IMR-90 (cell line): ENCODE data around the gene RAD51B. TPM values are rescaled to one million over a fixed set of nuclear protein-coding genes. Genes with fewer than 3 reads are reported as not detected.
A peak's percentile ranks its signal among the peaks of the same experiment; 100 is the strongest.

Experiments used
- ATAC-seq: fragments of 200-7000 bp; cut with Tn5 transposase; 2 replicates; pipeline ENCODE4 v1.9.1; 2020; ENCODE audit warnings: low read depth, mild to moderate bottlenecking, moderate library complexity
- BruUV-seq: library from RNA; stranded (reverse); fragments of 400-500 nt; replicated peaks from 2 replicates; lab custom pipeline; 2021; lab: Mats Ljungman, UMichigan
- CTCF ChIA-PET: fragments of 300-600 bp; formaldehyde crosslinking; extraction: SDS; loops from one replicate; lab custom pipeline; 2021; ENCODE audit warnings: antibody characterized with exemption; lab: Yijun Ruan, JAX
- POLR2A ChIA-PET: fragments of 300-600 bp; sonication (Branson Sonifier 250); formaldehyde crosslinking; loops from one replicate; lab custom pipeline; 2022; ENCODE audit warnings: antibody characterized with exemption; ENCODE audit not compliant: unreplicated experiment; lab: Charles Lee
- DNase-seq: peaks from one replicate; pipeline ENCODE4 v3.0.0; 2013
- H2AFZ ChIP-seq: replicated peaks from 2 replicates; pipeline ENCODE3; 2013; ENCODE audit warnings: low read length, mild to moderate bottlenecking; ENCODE audit not compliant: poor library complexity
- H2AK5ac ChIP-seq: 2 replicates; pipeline ENCODE4 v1.6.1; 2013; ENCODE audit warnings: low read depth, low read length, inconsistent platforms
- H2AK9ac ChIP-seq: replicated peaks from 2 replicates; pipeline ENCODE3; 2013; ENCODE audit warnings: mild to moderate bottlenecking, low read depth, low read length, moderate library complexity; ENCODE audit not compliant: poor library complexity
- H2BK120ac ChIP-seq: 2 replicates; pipeline ENCODE4 v1.6.1; 2013; ENCODE audit warnings: low read depth, low read length, inconsistent platforms
- H2BK15ac ChIP-seq: 3 replicates; pipeline ENCODE4 v1.6.1; 2013; ENCODE audit warnings: low read depth, low read length, inconsistent platforms
- H2BK20ac ChIP-seq: 2 replicates; pipeline ENCODE4 v1.6.1; 2013; ENCODE audit warnings: low read depth, mild to moderate bottlenecking, inconsistent platforms, low read length, moderate library complexity
- H2BK5ac ChIP-seq: 2 replicates; pipeline ENCODE4 v1.6.1; 2013; ENCODE audit warnings: mild to moderate bottlenecking, low read depth, low read length, inconsistent platforms; ENCODE audit not compliant: poor library complexity, severe bottlenecking
- H3K14ac ChIP-seq: replicated peaks from 2 replicates; pipeline ENCODE4 v1.6.1; 2013; ENCODE audit warnings: low read depth, low read length, inconsistent platforms
- H3K18ac ChIP-seq: 2 replicates; pipeline ENCODE4 v1.6.1; 2013; ENCODE audit warnings: low read depth, low read length, control low read depth
- H3K23ac ChIP-seq: 2 replicates; pipeline ENCODE4 v1.6.1; 2013; ENCODE audit warnings: low read depth, low read length, inconsistent platforms
- H3K27ac ChIP-seq: 2 replicates; pipeline ENCODE4 v1.5.1; 2013; ENCODE audit warnings: mild to moderate bottlenecking, control low read depth, low read length; ENCODE audit not compliant: insufficient read depth
- H3K27me3 ChIP-seq: 2 replicates; pipeline ENCODE4 v1.6.1; 2013; ENCODE audit warnings: low read length; ENCODE audit not compliant: control insufficient read depth, insufficient read depth
- H3K36me3 ChIP-seq: 2 replicates; pipeline ENCODE4 v1.6.1; 2013; ENCODE audit warnings: low read length, mixed read lengths; ENCODE audit not compliant: control insufficient read depth, insufficient read depth
- H3K4ac ChIP-seq: 2 replicates; pipeline ENCODE4 v1.6.1; 2013; ENCODE audit warnings: low read depth, low read length, inconsistent platforms
- H3K4me1 ChIP-seq: 2 replicates; pipeline ENCODE4 v1.6.1; 2013; ENCODE audit warnings: low read length, mixed read lengths; ENCODE audit not compliant: control insufficient read depth, insufficient read depth
- H3K4me2 ChIP-seq: 2 replicates; pipeline ENCODE4 v1.6.1; 2013; ENCODE audit warnings: low read depth, mild to moderate bottlenecking, control low read depth, low read length, moderate library complexity
- H3K4me3 ChIP-seq: 2 replicates; pipeline ENCODE4 v1.5.1; 2013; ENCODE audit warnings: low read depth, mild to moderate bottlenecking, control low read depth, low read length, moderate library complexity; ENCODE audit not compliant: insufficient read depth
- H3K56ac ChIP-seq: 2 replicates; pipeline ENCODE4 v1.6.1; 2013; ENCODE audit warnings: low read length, inconsistent platforms; ENCODE audit not compliant: insufficient read depth; ENCODE audit errors: extremely low read depth
- H3K79me1 ChIP-seq, 2 experiments: 2 replicates each; pipeline ENCODE4 v1.6.1; 2013; ENCODE audit warnings: low read length in 2 of 2, inconsistent platforms in 1 of 2, low read depth in 1 of 2
- H3K9ac ChIP-seq: 2 replicates; pipeline ENCODE4 v1.6.1; 2013; ENCODE audit warnings: low read depth, low read length, control low read depth
- H3K9me1 ChIP-seq: 2 replicates; pipeline ENCODE4 v1.6.1; 2013; ENCODE audit warnings: low read length, inconsistent platforms; ENCODE audit not compliant: insufficient read depth
- H3K9me3 ChIP-seq: 2 replicates; pipeline ENCODE4 v1.6.1; 2013; ENCODE audit warnings: low read length; ENCODE audit not compliant: control insufficient read depth, insufficient read depth
- H4K20me1 ChIP-seq: 2 replicates; pipeline ENCODE4 v1.6.1; 2013; ENCODE audit warnings: low read length, inconsistent platforms; ENCODE audit not compliant: insufficient read depth
- H4K5ac ChIP-seq: 2 replicates; pipeline ENCODE4 v1.6.1; 2013; ENCODE audit warnings: mild to moderate bottlenecking, low read depth, low read length, control low read depth
- H4K8ac ChIP-seq, 2 experiments: 2 replicates each; pipeline ENCODE4 v1.6.1; 2013; ENCODE audit warnings: low read depth in 2 of 2, low read length in 2 of 2, control low read depth in 1 of 2, inconsistent platforms in 1 of 2
- H4K91ac ChIP-seq: 2 replicates; pipeline ENCODE4 v1.6.1; 2013; ENCODE audit warnings: low read depth, low read length, inconsistent platforms; ENCODE audit not compliant: insufficient read depth
- BHLHE40 ChIP-seq: fragments of 150-350 bp; IDR thresholded peaks from 2 replicates; pipeline ENCODE4 v1.6.1; 2016; ENCODE audit warnings: mild to moderate bottlenecking, low read depth, low read length
- CEBPB ChIP-seq: IDR thresholded peaks from 2 replicates; pipeline ENCODE4 v1.6.1; 2012; ENCODE audit warnings: low read depth, low read length, improper control_type of control experiment
- FOS ChIP-seq: fragments of 150-350 bp; IDR thresholded peaks from 2 replicates; pipeline ENCODE4 v1.6.1; 2016; ENCODE audit warnings: low read depth, low read length
- MAFK ChIP-seq: IDR thresholded peaks from 2 replicates; pipeline ENCODE4 v1.6.1; 2012; ENCODE audit warnings: low read depth, low read length, improper control_type of control experiment
- MAZ ChIP-seq: IDR thresholded peaks from 2 replicates; pipeline ENCODE4 v1.6.1; 2012; ENCODE audit warnings: low read depth, mild to moderate bottlenecking, low read length, improper control_type of control experiment, moderate library complexity, borderline replicate concordance
- MXI1 ChIP-seq: IDR thresholded peaks from 2 replicates; pipeline ENCODE4 v1.6.1; 2012; ENCODE audit warnings: low read depth, mild to moderate bottlenecking, low read length, moderate library complexity, borderline replicate concordance
- NFE2L2 ChIP-seq: fragments of 150-350 bp; IDR thresholded peaks from 2 replicates; pipeline ENCODE4 v1.6.1; 2016; ENCODE audit warnings: low read depth, mild to moderate bottlenecking, low read length
- POLR2A ChIP-seq: IDR thresholded peaks from 2 replicates; pipeline ENCODE4 v1.6.1; 2012; ENCODE audit warnings: mild to moderate bottlenecking, low read depth, low read length
- RAD21 ChIP-seq: IDR thresholded peaks from 2 replicates; pipeline ENCODE4 v1.6.1; 2012; ENCODE audit warnings: low read length, improper control_type of control experiment
- RCOR1 ChIP-seq: IDR thresholded peaks from 2 replicates; pipeline ENCODE4 v1.6.1; 2012; ENCODE audit warnings: mild to moderate bottlenecking, low read length, improper control_type of control experiment; ENCODE audit not compliant: insufficient replicate concordance
- WGBS, 2 experiments: methylation state at CpG; one replicate each; pipeline versions ENCODE4 v1.1.5 to v1.1.7; 2013; ENCODE audit warnings: missing lambda C conversion rate in 2 of 2; ENCODE audit not compliant: insufficient read length in 1 of 2; ENCODE audit errors: extremely low coverage in 2 of 2; 5-methylcytosine and 5-hydroxymethylcytosine counted together
- dilution Hi-C: fragments of 300-500 bp; cut with HindIII; formaldehyde crosslinking; loops from one replicate; pipeline ENCODE4 v1.14.3; 2018; ENCODE audit warnings: low sequenced_read_pairs; ENCODE audit not compliant: unreplicated experiment
- in situ Hi-C: fragments of 300-500 bp; cut with MboI; formaldehyde crosslinking; loops from 3 replicates; pipeline ENCODE4 v1.14.3; 2019; ENCODE audit warnings: low sequenced_read_pairs, inconsistent platforms, mixed read lengths
- intact Hi-C: fragments of 100-400 bp; cut with micrococcal nuclease; formaldehyde crosslinking; loops from 2 replicates; pipeline ENCODE4 v1.10.0; 2022
- polyA plus RNA-seq, 3 experiments: library from polyadenylated mRNA; depleted of rRNA; stranded (reverse); fragments of >200 nt; gene quantifications; 2 replicates each; pipeline ENCODE4 v1.2.3, GENCODE V29; 2012; ENCODE audit warnings: low replicate concordance in 1 of 3
- total RNA-seq: library from RNA; depleted of rRNA; stranded (reverse); fragments of >200 nt; gene quantifications from 2 replicates; pipeline ENCODE4 v1.2.3, GENCODE V29; 2012
- TF ChIP-seq, protein P1 (sequence below): conservative IDR thresholded peaks from 2 replicates; pipeline ENCODE4 v1.5.1; 2012; ENCODE audit warnings: mild to moderate bottlenecking, low read depth, low read length, improper control_type of control experiment

RAD51B gene
- total and polyA plus RNA-seq, 2 of the 4 experiments (the other 2 are of a cell fraction), result 5.1 to 18.8 TPM

DNA sequence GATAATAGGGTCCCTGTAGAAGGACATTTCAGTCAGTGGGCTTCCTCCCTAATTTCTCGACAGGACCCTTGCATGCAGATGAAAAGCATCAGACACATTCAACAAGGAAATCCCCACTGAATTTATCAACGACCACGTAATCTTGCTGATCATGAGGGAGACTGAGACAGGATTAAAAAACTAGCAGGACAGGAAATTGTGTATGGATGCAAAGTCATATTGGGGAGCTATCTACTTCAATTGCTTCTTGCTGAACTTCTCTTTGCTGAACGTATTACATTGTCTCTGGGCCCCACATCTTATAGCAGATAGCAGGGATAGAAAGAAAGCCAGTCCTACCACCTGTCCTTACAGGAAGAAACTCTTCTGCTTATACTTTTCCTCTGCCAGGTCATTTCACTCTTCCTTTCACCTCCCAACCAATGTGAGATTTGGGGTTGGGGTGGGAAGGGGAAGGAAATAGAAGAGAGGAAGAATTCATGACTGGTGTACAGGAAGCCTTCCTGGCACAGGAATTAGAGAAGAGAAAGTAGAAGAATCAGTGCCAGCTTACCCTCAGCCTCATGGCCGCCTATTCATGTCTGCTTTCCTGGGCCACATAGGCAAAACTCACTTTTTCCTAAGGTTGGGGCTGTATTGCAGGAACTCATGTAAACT lies 640.0 kb downstream of the RAD51B start:
- no peak overlapping the region for H3K4me2 ChIP-seq
- H3K4ac ChIP-seq, result peak overlapping the region; percentile 74; the same call in 1 of the 2 replicates
- peak overlapping the region; percentile 13; the same call in 1 of the 2 replicates for H4K5ac ChIP-seq
- H4K20me1 ChIP-seq, result no peaks in the 10 kb centered on the region
- H3K9ac ChIP-seq, result no peak overlapping the region
- no peaks in the 10 kb centered on the region for H3K36me3 ChIP-seq
- CTCF ChIA-PET, result interaction anchor here (0.6 kb wide), 1 partner anchor 80 kb away, joined by 3 read pairs; no protein-coding TSS in a partner anchor
- H2BK120ac ChIP-seq, result peak overlapping the region; percentile 90
- peak overlapping the region; percentile 27 for H2BK5ac ChIP-seq
- no peak overlapping the region for H3K56ac ChIP-seq
- H3K27me3 ChIP-seq, result no peaks in the 10 kb centered on the region
- intact Hi-C loops, result loop anchor here (5.0 to 10.0 kb wide), 4 partner anchors 205 to 335 kb away; partner anchors contain the start of gene ZFP36L1
- no peak overlapping the region for H3K4me3 ChIP-seq
- TF ChIP-seq, protein P1, sequence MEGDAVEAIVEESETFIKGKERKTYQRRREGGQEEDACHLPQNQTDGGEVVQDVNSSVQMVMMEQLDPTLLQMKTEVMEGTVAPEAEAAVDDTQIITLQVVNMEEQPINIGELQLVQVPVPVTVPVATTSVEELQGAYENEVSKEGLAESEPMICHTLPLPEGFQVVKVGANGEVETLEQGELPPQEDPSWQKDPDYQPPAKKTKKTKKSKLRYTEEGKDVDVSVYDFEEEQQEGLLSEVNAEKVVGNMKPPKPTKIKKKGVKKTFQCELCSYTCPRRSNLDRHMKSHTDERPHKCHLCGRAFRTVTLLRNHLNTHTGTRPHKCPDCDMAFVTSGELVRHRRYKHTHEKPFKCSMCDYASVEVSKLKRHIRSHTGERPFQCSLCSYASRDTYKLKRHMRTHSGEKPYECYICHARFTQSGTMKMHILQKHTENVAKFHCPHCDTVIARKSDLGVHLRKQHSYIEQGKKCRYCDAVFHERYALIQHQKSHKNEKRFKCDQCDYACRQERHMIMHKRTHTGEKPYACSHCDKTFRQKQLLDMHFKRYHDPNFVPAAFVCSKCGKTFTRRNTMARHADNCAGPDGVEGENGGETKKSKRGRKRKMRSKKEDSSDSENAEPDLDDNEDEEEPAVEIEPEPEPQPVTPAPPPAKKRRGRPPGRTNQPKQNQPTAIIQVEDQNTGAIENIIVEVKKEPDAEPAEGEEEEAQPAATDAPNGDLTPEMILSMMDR, result no peak
- no peak for TF ChIP-seq MXI1
- TF ChIP-seq BHLHE40, result no peak
- TF ChIP-seq FOS, result no peak
- TF ChIP-seq POLR2A, result no peak
- no peak for TF ChIP-seq RAD21
- TF ChIP-seq MAZ, result no peak
- TF ChIP-seq MAFK, result no peak
- TF ChIP-seq CEBPB, result no peak
- TF ChIP-seq NFE2L2, result no peak
- no peak for TF ChIP-seq RCOR1
- H3K9me3 ChIP-seq, result peaks cover 1% of the 10 kb centered on the region; the same call in 1 of the 2 replicates
- DNase-seq (no peak), ATAC-seq (no peak)
- POLR2A ChIA-PET, result no interaction called here
- peak overlapping the region; percentile 77; the same call in 1 of the 2 replicates for H3K18ac ChIP-seq
- H4K91ac ChIP-seq, result peak overlapping the region; percentile 8
- peak overlapping the region; percentile 75; the same call in 1 of the 2 replicates for H3K14ac ChIP-seq
- H4K8ac ChIP-seq, result peak overlapping the region; percentile 18 to 75; a peak in 3 of 4 replicates
- peak overlapping the region; percentile 10; the same call in 1 of the 2 replicates for H2AK5ac ChIP-seq
- no TSS peak for BruUV-seq
- in situ Hi-C loops, result no loop called here
- no peak overlapping the region; the same call in 1 of the 2 replicates for H3K27ac ChIP-seq
- peak overlapping the region; percentile 39; the same call in 1 of the 2 replicates for H3K23ac ChIP-seq
- H2AK9ac ChIP-seq, result no peak overlapping the region
- peaks cover 8% of the 10 kb centered on the region for H3K4me1 ChIP-seq
- no CpG with 5 or more reads among the region's 5 CpGs for WGBS, 2 experiments
- H2AFZ ChIP-seq, result no peak overlapping the region
- H2BK15ac ChIP-seq, result peak overlapping the region; percentile 17; the same call in 1 of the 3 replicates
- peak overlapping the region; percentile 77 for H2BK20ac ChIP-seq
- H3K9me1 ChIP-seq, result 0 out of 2 replicates have a peak, but pooled peaks cover 5% of the 10 kb centered on the region
- dilution Hi-C loops, result no loop called here
- H3K79me1 ChIP-seq, result no peaks in the 10 kb centered on the region
